Measurements from ENCODE around the gene CCNO. TPM values are rescaled to one million over a fixed set of nuclear protein-coding genes. Genes with fewer than 3 reads are reported as not detected.

CCNO gene
- total and polyA plus RNA-seq, 2 of the 8 experiments (the other 6 are each of a cell fraction or from before 2014, with no cell fraction given): 0.14 to 0.41 TPM

DNA sequence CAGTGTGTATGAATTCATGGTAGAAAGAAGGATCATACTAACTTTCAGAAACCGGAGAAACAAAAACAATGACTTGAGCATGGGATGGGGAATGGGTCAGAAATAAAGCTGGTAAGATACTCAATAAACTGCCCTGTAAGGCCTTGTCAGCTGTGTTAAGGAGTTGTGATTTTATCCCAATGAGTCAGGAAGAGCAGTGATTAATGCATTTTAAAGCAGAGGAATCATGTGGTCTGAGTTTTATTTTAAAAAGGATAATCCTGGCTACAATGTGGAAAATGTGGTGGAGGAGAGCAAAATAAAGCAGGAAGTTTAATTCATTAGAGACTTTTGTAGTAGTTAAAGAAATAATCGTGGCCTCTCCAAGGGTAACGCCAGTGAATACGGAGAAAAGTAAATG, 45.4 kb upstream of the CCNO start:
- ChIA-PET POLR2A (ENCODE audit: partially characterized antibody) (no interaction called here), CTCF (ENCODE audit: partially characterized antibody) (interaction anchor here (0.6 to 1.1 kb wide), 2 partner anchors 14 to 91 kb away, joined by 3 read pairs; no protein-coding TSS in a partner anchor)
- FAIRE-seq (no peak), DNase-seq (ENCODE audit: low read depth in 1 of 2, low spot score in 2 of 2) (no peak)
- H2AFZ ChIP-seq (ENCODE audit: low read length): no peak overlapping the region
- H3K79me1 ChIP-seq (ENCODE audit: low read depth, low read length): no peaks in the 10 kb centered on the region
- H3K4me1 ChIP-seq (replicated peaks in 1 of 4; ENCODE audit: control insufficient read depth in 3 of 4, insufficient read depth in 4 of 4, low read length in 3 of 4): no peaks in the 10 kb centered on the region
- no peak overlapping the region for H3K4me2 ChIP-seq (ENCODE audit: insufficient read depth in 1 of 2, low read depth in 2 of 2, low read length in 2 of 2)
- no peak overlapping the region for H2BK12ac ChIP-seq (ENCODE audit: low read depth, low read length)
- no peak overlapping the region for H2BK15ac ChIP-seq (ENCODE audit: low read length)
- H3K79me2 ChIP-seq (ENCODE audit: control insufficient read depth in 1 of 2, insufficient read depth in 2 of 2, low read length in 2 of 2): no peaks in the 10 kb centered on the region
- H2BK5ac ChIP-seq (ENCODE audit: low read depth, low read length): no peak overlapping the region
- no peak overlapping the region for H2AK5ac ChIP-seq (ENCODE audit: low read depth, low read length)
- no peak overlapping the region for H3K18ac ChIP-seq (ENCODE audit: extremely low read depth, low read length)
- no peak overlapping the region for H4K8ac ChIP-seq (ENCODE audit: extremely low read depth, insufficient read depth, low read length)
- H3K4me3 ChIP-seq (ENCODE audit: extremely low read depth in 1 of 4, insufficient read depth in 2 of 4, low read depth in 3 of 4, low read length in 4 of 4): no peak overlapping the region
- no peaks in the 10 kb centered on the region for H3K23me2 ChIP-seq (ENCODE audit: low read depth, low read length)
- H4K5ac ChIP-seq (ENCODE audit: insufficient read length, low read depth, low read length): no peak overlapping the region
- no peak overlapping the region for H3K9ac ChIP-seq (replicated peaks in 1 of 4; ENCODE audit: extremely low read depth in 1 of 4, low read depth in 3 of 4, low read length in 3 of 4)
- no peak overlapping the region for H3K27ac ChIP-seq (ENCODE audit: low read depth, low read length)
- no peak overlapping the region for H3K14ac ChIP-seq (ENCODE audit: insufficient read length)
- H2BK20ac ChIP-seq (ENCODE audit: low read length): no peak overlapping the region
- peaks cover 0 to 59% (median 22%) of the 10 kb centered on the region in 4 experiments; a peak in 6 of 8 replicates for H3K36me3 ChIP-seq (ENCODE audit: control insufficient read depth in 2 of 4, insufficient read depth in 4 of 4, low read length in 3 of 4)
- H3K27me3 ChIP-seq (replicated peaks in 1 of 4; ENCODE audit: control insufficient read depth in 3 of 4, extremely low read depth in 1 of 4, insufficient read depth in 3 of 4, low read length in 3 of 4): no peaks in the 10 kb centered on the region
- no peak overlapping the region for H4K91ac ChIP-seq (replicated peaks; ENCODE audit: insufficient read length, low read length)
- H2BK120ac ChIP-seq (replicated peaks; ENCODE audit: low read depth, low read length): no peak overlapping the region
- H3K56ac ChIP-seq (replicated peaks; ENCODE audit: insufficient read length, low read depth, low read length): no peak overlapping the region
- H3K4ac ChIP-seq (replicated peaks; ENCODE audit: insufficient read length, low read depth, low read length): no peak overlapping the region
- WGBS, 2 experiments (ENCODE audit: extremely low coverage in 1 of 2, insufficient coverage in 1 of 2, insufficient read length in 1 of 2, insufficient replicate concordance in 2 of 2, low coverage in 1 of 2, low lambda C conversion rate in 2 of 2, missing lambda C conversion rate in 1 of 2): 84% methylated on average over 4 of the region's 4 CpGs; no CpG with 5 or more reads in 1 of the 2 experiments
- H3K23ac ChIP-seq (ENCODE audit: insufficient read length): no peak overlapping the region
- no peaks in the 10 kb centered on the region for H3K9me3 ChIP-seq (ENCODE audit: insufficient read depth in 2 of 2, low read depth in 1 of 2, low read length in 1 of 2)
- H4K20me1 ChIP-seq (replicated peaks in 1 of 2; ENCODE audit: control insufficient read depth in 1 of 2, insufficient read depth in 2 of 2, low read length in 2 of 2): no peaks in the 10 kb centered on the region
- no peak for TF ChIP-seq HDAC2 (IDR thresholded peaks at IDR 0.05; ENCODE audit: borderline replicate concordance in 1 of 2, low read depth in 2 of 2, low read length in 2 of 2)
- TF ChIP-seq CEBPB (IDR thresholded peaks at IDR 0.05; ENCODE audit: low read depth, low read length): no peak
- no peak for TF ChIP-seq FOSL1 (IDR thresholded peaks at IDR 0.05; ENCODE audit: insufficient read depth, low read depth, low read length)
- TF ChIP-seq SP4 (IDR thresholded peaks at IDR 0.05; ENCODE audit: low read length): no peak
- TF ChIP-seq KDM1A (IDR thresholded peaks at IDR 0.05; ENCODE audit: borderline replicate concordance, low read length): no peak
- TF ChIP-seq BRCA1 (IDR thresholded peaks at IDR 0.05; ENCODE audit: low read depth, low read length): no peak
- no peak for TF ChIP-seq SIRT6 (IDR thresholded peaks at IDR 0.05; ENCODE audit: low read length)
- TF ChIP-seq SP2 (IDR thresholded peaks at IDR 0.05; ENCODE audit: low read length): no peak
- no peak for TF ChIP-seq KDM5A (IDR thresholded peaks at IDR 0.05; ENCODE audit: low read length)
- no peak for TF ChIP-seq SRF (IDR thresholded peaks at IDR 0.05; ENCODE audit: low read depth, low read length)
- no peak for TF ChIP-seq CTCF (IDR thresholded peaks at IDR 0.05; ENCODE audit: control extremely low read depth in 1 of 3, insufficient read depth in 1 of 3, low read depth in 1 of 3, low read length in 3 of 3)
- TF ChIP-seq GTF2F1 (IDR thresholded peaks at IDR 0.05; ENCODE audit: borderline replicate concordance, low read depth, low read length): no peak
- no peak for TF ChIP-seq NANOG (IDR thresholded peaks at IDR 0.05; ENCODE audit: insufficient read depth, low read depth, low read length, poor library complexity, severe bottlenecking)
